Keratinocyte (primary cell): ENCODE data around the gene NEURL4. TPM values are rescaled to one million over a fixed set of nuclear protein-coding genes. Genes with fewer than 3 reads are reported as not detected.
"Not testable (repeated sequence)": the region's sequence is repeated elsewhere in the genome, so short reads cannot be mapped to it uniquely, and the experiment has no call there.

Source experiments
- DNase-seq: peaks from one replicate; pipeline ENCODE4 v3.0.0-alpha.2; 2011; ENCODE audit warnings: low read depth, missing footprints, low spot score
- FAIRE-seq: peaks from 2 replicates; lab custom pipeline; 2011; peaks lifted over from hg19 to GRCh38; lab: Jason Lieb, UNC
- H2AFZ ChIP-seq: 2 replicates; pipeline ENCODE4 v1.6.0; 2012; ENCODE audit warnings: low read length, control low read depth, inconsistent platforms; ENCODE audit not compliant: control insufficient read depth
- H3K27ac ChIP-seq: 2 replicates; pipeline ENCODE4 v1.5.1; 2011; ENCODE audit warnings: low read length; ENCODE audit not compliant: control insufficient read depth, insufficient read depth
- H3K27me3 ChIP-seq: 3 replicates; pipeline ENCODE4 v1.6.0; 2011; ENCODE audit warnings: low read length; ENCODE audit not compliant: control insufficient read depth, insufficient read depth; ENCODE audit errors: extremely low read depth
- H3K36me3 ChIP-seq, 2 experiments: 2 replicates in 1 of 2; 3 replicates in 1 of 2; pipeline ENCODE4 v1.5.1; 2011; ENCODE audit warnings: low read length in 2 of 2, mild to moderate bottlenecking in 1 of 2; ENCODE audit not compliant: control insufficient read depth in 2 of 2, insufficient read depth in 2 of 2; ENCODE audit errors: extremely low read depth in 1 of 2
- H3K4me1 ChIP-seq: 3 replicates; pipeline ENCODE4 v1.5.1; 2011; ENCODE audit warnings: low read length; ENCODE audit not compliant: control insufficient read depth, insufficient read depth; ENCODE audit errors: extremely low read depth
- H3K4me2 ChIP-seq: 3 replicates; pipeline ENCODE4 v1.6.0; 2011; ENCODE audit warnings: low read depth, low read length; ENCODE audit not compliant: control insufficient read depth, insufficient read depth; ENCODE audit errors: extremely low read depth
- H3K4me3 ChIP-seq, 3 experiments: fragments of 200-600 bp in 1 of 3; sonication (generic) in 1 of 3; 2 replicates in 2 of 3; 3 replicates in 1 of 3; pipeline ENCODE4 v1.5.1; 2011 to 2016; ENCODE audit warnings: low read length in 3 of 3, mild to moderate bottlenecking in 3 of 3, control low read depth in 2 of 3, inconsistent platforms in 1 of 3, low read depth in 1 of 3, mixed read lengths in 1 of 3, mixed run types in 1 of 3, moderate library complexity in 1 of 3; ENCODE audit not compliant: control insufficient read depth in 2 of 3, insufficient read depth in 2 of 3; ENCODE audit errors: extremely low read depth in 1 of 3
- H3K79me2 ChIP-seq: 2 replicates; pipeline ENCODE4 v1.6.0; 2012; ENCODE audit warnings: low read length; ENCODE audit not compliant: control insufficient read depth, insufficient read depth
- H3K9ac ChIP-seq: 3 replicates; pipeline ENCODE4 v1.6.0; 2011; ENCODE audit warnings: low read length; ENCODE audit not compliant: control insufficient read depth, insufficient read depth; ENCODE audit errors: extremely low read depth
- H3K9me1 ChIP-seq: 3 replicates; pipeline ENCODE4 v1.6.0; 2011; ENCODE audit warnings: low read length; ENCODE audit not compliant: control insufficient read depth, insufficient read depth; ENCODE audit errors: extremely low read depth
- H3K9me3 ChIP-seq: 2 replicates; pipeline ENCODE4 v1.5.1; 2012; ENCODE audit warnings: low read depth, low read length; ENCODE audit not compliant: control insufficient read depth
- H4K20me1 ChIP-seq: 3 replicates; pipeline ENCODE4 v1.6.0; 2011; ENCODE audit warnings: low read length; ENCODE audit not compliant: control insufficient read depth, insufficient read depth; ENCODE audit errors: extremely low read depth
- CTCF ChIP-seq, 3 experiments: IDR thresholded peaks in 1 of 3; conservative IDR thresholded peaks in 1 of 3; optimal IDR thresholded peaks in 1 of 3; 2 replicates in 2 of 3; 3 replicates in 1 of 3; pipeline versions ENCODE3 to v1.5.1; 2011; ENCODE audit warnings: low read length in 3 of 3, mild to moderate bottlenecking in 3 of 3, moderate library complexity in 2 of 3, control low read depth in 1 of 3, inconsistent platforms in 1 of 3; ENCODE audit not compliant: insufficient read depth in 2 of 3; ENCODE audit errors: extremely low read depth in 1 of 3
- EZH2 ChIP-seq: IDR thresholded peaks from one replicate; pipeline ENCODE4 v1.6.1; 2012; ENCODE audit warnings: inconsistent platforms, mild to moderate bottlenecking, low read length, moderate library complexity
- dilution Hi-C: fragments of 300-500 bp; cut with MboI; formaldehyde crosslinking; loops from one replicate; pipeline ENCODE4 v1.7.0; 2020; ENCODE audit warnings: low sequenced_read_pairs; ENCODE audit not compliant: extremely low pct_ligation_motif_present
- polyA plus RNA-seq, 5 experiments: library from polyadenylated mRNA; depleted of rRNA in 3 of 5; stranded (reverse) in 3 of 5; stranded (forward) in 1 of 5; unstranded in 1 of 5; fragments of >200 nt; gene quantifications; 1 replicate in 1 of 5; 2 replicates in 3 of 5; 3 replicates in 1 of 5; pipeline versions ENCODE4 v1.2.1 to v1.2.3, GENCODE V29; 2011 to 2012; ENCODE audit warnings: missing spikeins in 2 of 5, low read depth in 1 of 5, low replicate concordance in 1 of 5

NEURL4 gene
- polyA plus RNA-seq, 1 donor (not counting 4 experiments of a cell fraction or from before 2014, with no cell fraction given): 11.3 TPM

- Histone ChIP-seq H3K9me1 (no peaks in the 10 kb centered on the region), H2AFZ (no peak overlapping the region), H3K36me3 (no peaks in the 10 kb centered on the region), H3K4me1 (peaks cover 2% of the 10 kb centered on the region), H4K20me1 (no peaks in the 10 kb centered on the region), H3K4me3 (no peak overlapping the region), H3K9ac (no peak overlapping the region), H3K4me2 (no peak overlapping the region), H3K79me2 (no peaks in the 10 kb centered on the region), H3K27ac (no peak overlapping the region), H3K9me3 (no peaks in the 10 kb centered on the region), H3K27me3 (no peaks in the 10 kb centered on the region)
- dilution Hi-C loops: no loop called here
- FAIRE-seq (no peak), DNase-seq (no peak)
- TF ChIP-seq EZH2: no peak
- no peak for TF ChIP-seq CTCF (optimal IDR thresholded peaks at IDR 0.05 in 1 of 3, IDR thresholded peaks at IDR 0.05 in 1 of 3, conservative IDR thresholded peaks at IDR 0.05 in 1 of 3; ENCODE audit: extremely low read depth in 1 of 3, insufficient read depth in 2 of 3, low read length in 3 of 3)
These were observed 38.9 kb upstream of the NEURL4 start for GRCh38 chr17:7367918-7368598.

DNA sequence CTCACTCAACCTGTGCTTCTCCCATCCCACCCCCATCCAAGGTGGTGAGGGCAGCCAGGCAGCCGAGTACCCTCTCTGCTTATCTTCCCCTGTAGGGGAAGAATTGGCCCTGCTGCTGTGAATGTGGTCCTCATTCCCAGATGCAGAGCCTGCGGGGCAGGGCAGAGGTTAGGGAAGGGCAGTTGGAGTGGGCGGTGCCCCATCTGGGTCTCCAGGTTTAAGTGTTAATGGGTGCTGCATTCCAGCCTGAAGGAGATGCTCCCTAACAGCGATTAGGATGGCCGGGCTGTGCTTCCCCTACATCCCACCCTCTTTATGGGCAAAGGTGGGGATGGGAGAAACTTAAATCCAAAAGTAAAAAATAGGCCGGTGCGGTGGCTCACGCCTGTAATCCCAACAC is 37.9 kb upstream of the NEURL4 start:
- DNase-seq (no peak), FAIRE-seq (no peak)
- Histone ChIP-seq H3K9me1 (no peaks in the 10 kb centered on the region), H3K4me3 (no peak overlapping the region), H3K27me3 (no peaks in the 10 kb centered on the region), H3K4me2 (no peak overlapping the region), H2AFZ (no peak overlapping the region), H3K79me2 (no peaks in the 10 kb centered on the region), H3K36me3 (no peaks in the 10 kb centered on the region), H3K4me1 (peaks cover 6% of the 10 kb centered on the region), H3K27ac (no peak overlapping the region), H3K9ac (no peak overlapping the region), H4K20me1 (no peaks in the 10 kb centered on the region), H3K9me3 (no peaks in the 10 kb centered on the region)
- TF ChIP-seq EZH2 (no peak), CTCF (optimal IDR thresholded peaks at IDR 0.05 in 1 of 3, IDR thresholded peaks at IDR 0.05 in 1 of 3, conservative IDR thresholded peaks at IDR 0.05 in 1 of 3; ENCODE audit: extremely low read depth in 1 of 3, insufficient read depth in 2 of 3, low read length in 3 of 3) (no peak)
- dilution Hi-C loops: no loop called here

GRCh38 chr17:7365963-7366362 is 36.8 kb upstream of the NEURL4 start:
- H3K9ac ChIP-seq, DNase-seq, H3K9me1 ChIP-seq, H3K9me3 ChIP-seq, H3K36me3 ChIP-seq, dilution Hi-C loops, H4K20me1 ChIP-seq, H3K27ac ChIP-seq, FAIRE-seq, H3K4me2 ChIP-seq, H3K27me3 ChIP-seq, H3K4me3 ChIP-seq, H3K79me2 ChIP-seq, H2AFZ ChIP-seq: not testable (repeated sequence)
- H3K4me1 ChIP-seq: peaks cover 12% of the 10 kb centered on the region
